HepG2 (cell line): ENCODE data around the gene GZF1. TPM values are rescaled to one million over a fixed set of nuclear protein-coding genes. Genes with fewer than 3 reads are reported as not detected.
A peak's percentile ranks its signal among the peaks of the same experiment; 100 is the strongest.

ENCODE experiments used
- ATF5 ChIP-seq: sonication (generic); formaldehyde crosslinking; IDR thresholded peaks from 2 replicates; pipeline ENCODE4 v1.4.0; 2020; ENCODE audit warnings: mild to moderate bottlenecking, low read depth, missing genetic modification reagents
- BATF2 ChIP-seq: sonication (generic); formaldehyde crosslinking; IDR thresholded peaks from 2 replicates; pipeline ENCODE4 v1.8.0; 2022; ENCODE audit warnings: mild to moderate bottlenecking, missing genetic modification reagents, moderate library complexity
- HNRNPL ChIP-seq: fragments of 200-400 bp; formaldehyde crosslinking; IDR thresholded peaks from 2 replicates; pipeline ENCODE4 v1.6.1; 2017; ENCODE audit warnings: mild to moderate bottlenecking, low read depth, low read length
- KLF15 ChIP-seq: sonication (generic); formaldehyde crosslinking; IDR thresholded peaks from 2 replicates; pipeline ENCODE4 v1.8.1; 2023; ENCODE audit warnings: borderline replicate concordance, mild to moderate bottlenecking, inconsistent platforms, missing genetic modification reagents, mixed read lengths
- KMT2A ChIP-seq: sonication (generic); formaldehyde crosslinking; IDR thresholded peaks from 2 replicates; pipeline ENCODE4 v1.4.0; 2020; ENCODE audit warnings: missing genetic modification reagents
- MZF1 ChIP-seq: sonication (generic); formaldehyde crosslinking; IDR thresholded peaks from 2 replicates; pipeline ENCODE4 v1.8.1; 2023; ENCODE audit warnings: mild to moderate bottlenecking, missing genetic modification reagents, borderline replicate concordance
- NFKB2 ChIP-seq: sonication (generic); formaldehyde crosslinking; IDR thresholded peaks from 2 replicates; pipeline ENCODE4 v1.4.0; 2020; ENCODE audit warnings: missing genetic modification reagents, borderline replicate concordance
- PHF8 ChIP-seq: sonication (generic); formaldehyde crosslinking; IDR thresholded peaks from 2 replicates; pipeline ENCODE4 v1.5.0; 2020; ENCODE audit warnings: missing genetic modification reagents
- POLR2AphosphoS2 ChIP-seq: IDR thresholded peaks from 2 replicates; pipeline ENCODE4 v1.6.1; 2011; ENCODE audit warnings: low read depth, low read length, improper control_type of control experiment
- SAFB2 ChIP-seq: sonication (generic); formaldehyde crosslinking; IDR thresholded peaks from 2 replicates; pipeline ENCODE4 v1.5.1; 2020; ENCODE audit warnings: missing genetic modification reagents, low read depth, mild to moderate bottlenecking, borderline replicate concordance
- TCF12 ChIP-seq, 2 experiments: fragments of 450-650 bp in 1 of 2; sonication (generic) in 1 of 2; formaldehyde crosslinking in 1 of 2; IDR thresholded peaks; 2 replicates each; pipeline versions ENCODE4 v1.6.1 to v1.8.0; 2017 to 2022; ENCODE audit warnings: antibody characterized with exemption in 1 of 2, mild to moderate bottlenecking in 1 of 2, missing genetic modification reagents in 1 of 2, moderate library complexity in 1 of 2
- TEAD2 ChIP-seq: sonication (generic); formaldehyde crosslinking; IDR thresholded peaks from 2 replicates; pipeline ENCODE4 v1.9.0; 2021; ENCODE audit warnings: missing genetic modification reagents
- TIGD3 ChIP-seq: sonication (generic); formaldehyde crosslinking; IDR thresholded peaks from 2 replicates; pipeline ENCODE4 v1.5.1; 2020; ENCODE audit warnings: mild to moderate bottlenecking, missing genetic modification reagents, borderline replicate concordance
- ZNF292 ChIP-seq: sonication (generic); formaldehyde crosslinking; IDR thresholded peaks from 2 replicates; pipeline ENCODE4 v1.8.1; 2022; ENCODE audit warnings: mild to moderate bottlenecking, low read depth, missing genetic modification reagents, borderline replicate concordance
- ZNF33B ChIP-seq: sonication (generic); formaldehyde crosslinking; IDR thresholded peaks from 2 replicates; pipeline ENCODE4 v1.5.1; 2020; ENCODE audit warnings: mild to moderate bottlenecking, missing genetic modification reagents
- ZNF34 ChIP-seq: sonication (generic); formaldehyde crosslinking; IDR thresholded peaks from 2 replicates; pipeline ENCODE4 v1.4.0; 2020; ENCODE audit warnings: mild to moderate bottlenecking, missing genetic modification reagents, borderline replicate concordance
- ZNF563 ChIP-seq: sonication (generic); formaldehyde crosslinking; IDR thresholded peaks from 2 replicates; pipeline ENCODE4 v1.8.0; 2022; ENCODE audit warnings: mild to moderate bottlenecking, moderate library complexity, missing genetic modification reagents
- ZNF564 ChIP-seq: sonication (generic); formaldehyde crosslinking; IDR thresholded peaks from 2 replicates; pipeline ENCODE4 v1.8.1; 2023; ENCODE audit warnings: mild to moderate bottlenecking, missing genetic modification reagents
- ZNF569 ChIP-seq: sonication (generic); formaldehyde crosslinking; IDR thresholded peaks from 2 replicates; pipeline ENCODE4 v1.5.0; 2020; ENCODE audit warnings: mild to moderate bottlenecking, missing genetic modification reagents, moderate library complexity, borderline replicate concordance
- ZNF605 ChIP-seq: sonication (generic); formaldehyde crosslinking; IDR thresholded peaks from 2 replicates; pipeline ENCODE4 v1.8.0; 2022; ENCODE audit warnings: mild to moderate bottlenecking, missing genetic modification reagents
- ZNF660 ChIP-seq: sonication (generic); formaldehyde crosslinking; IDR thresholded peaks from 2 replicates; pipeline ENCODE4 v1.5.1; 2020; ENCODE audit warnings: mild to moderate bottlenecking, low read depth, missing genetic modification reagents, borderline replicate concordance
- ZNF776 ChIP-seq: sonication (generic); formaldehyde crosslinking; IDR thresholded peaks from 2 replicates; pipeline ENCODE4 v1.4.0; 2020; ENCODE audit warnings: mild to moderate bottlenecking, missing genetic modification reagents
- ZNF782 ChIP-seq: sonication (generic); formaldehyde crosslinking; IDR thresholded peaks from 2 replicates; pipeline ENCODE4 v1.4.0; 2020; ENCODE audit warnings: missing genetic modification reagents, mild to moderate bottlenecking, borderline replicate concordance
- ZNF879 ChIP-seq: sonication (generic); formaldehyde crosslinking; IDR thresholded peaks from 2 replicates; pipeline ENCODE4 v1.8.1; 2023; ENCODE audit warnings: missing genetic modification reagents
- ZSCAN21 ChIP-seq: sonication (generic); formaldehyde crosslinking; IDR thresholded peaks from 2 replicates; pipeline ENCODE4 v1.8.0; 2022; ENCODE audit warnings: mild to moderate bottlenecking, missing genetic modification reagents, moderate library complexity, borderline replicate concordance
- ZSCAN30 ChIP-seq: sonication (generic); formaldehyde crosslinking; IDR thresholded peaks from 2 replicates; pipeline ENCODE4 v1.5.0; 2020; ENCODE audit warnings: mild to moderate bottlenecking, missing genetic modification reagents
- polyA plus RNA-seq, 8 experiments: library from polyadenylated mRNA; depleted of rRNA in 3 of 8; stranded (reverse) in 7 of 8; unstranded in 1 of 8; fragments of >200 nt; fragmentation: Illumina TruSeq in 4 of 8; extraction: Trizol in 4 of 8; gene quantifications; 2 replicates each; pipeline versions ENCODE4 v1.2.1 to v1.2.3, GENCODE V29; 2011 to 2016; ENCODE audit warnings: low read depth in 4 of 8, missing spikeins in 1 of 8, mixed read lengths in 1 of 8; ENCODE audit not compliant: insufficient read depth in 1 of 8
- total RNA-seq, 5 experiments: library from RNA; depleted of rRNA; stranded (reverse); fragments of >200 nt; fragmentation: Illumina TruSeq; extraction: Trizol; gene quantifications; 2 replicates each; pipeline ENCODE4 v1.2.3, GENCODE V29; 2016; ENCODE audit warnings: low read depth in 1 of 5

Gene GZF1
- total and polyA plus RNA-seq, 2 of the 13 experiments (the other 11 are each of a cell fraction or from before 2014, with no cell fraction given) = 16.9 to 26.0 TPM

- TF ChIP-seq ATF5 (no peak), ZSCAN21 (CRISPR knock-in tag) (0 out of 2 replicates have a peak, but pooled peaks have one; percentile 41), ZNF879 (no peak), ZNF292 (CRISPR knock-in tag) (no peak), MZF1 (CRISPR knock-in tag) (no peak), ZSCAN30 (CRISPR knock-in tag) (no peak), ZNF660 (CRISPR knock-in tag) (no peak), BATF2 (CRISPR knock-in tag) (no peak), KLF15 (CRISPR knock-in tag) (0 out of 2 replicates have a peak, but pooled peaks have one; percentile 15), ZNF563 (CRISPR knock-in tag) (0 out of 2 replicates have a peak, but pooled peaks have one; percentile 16), HNRNPL (no peak), KMT2A (no peak), NFKB2 (CRISPR knock-in tag) (no peak), TCF12 (IDR thresholded peaks at IDR 0.05) (no peak), TCF12 (CRISPR knock-in tag; IDR thresholded peaks at IDR 0.05) (no peak), TEAD2 (CRISPR knock-in tag) (no peak), ZNF776 (no peak), ZNF569 (CRISPR knock-in tag) (no peak; the same call in 1 of the 2 replicates), PHF8 (CRISPR knock-in tag) (peak; percentile 38; the same call in 1 of the 2 replicates), ZNF564 (no peak), ZNF34 (no peak), ZNF782 (no peak), TIGD3 (no peak), SAFB2 (CRISPR knock-in tag) (no peak), ZNF605 (CRISPR knock-in tag) (no peak), POLR2AphosphoS2 (no peak), ZNF33B (CRISPR knock-in tag) (no peak)
Measured at GRCh38 chr20:23419995-23420901, 58.3 kb downstream of the GZF1 start (continued).
